NCI-H446 (cell line): Measurements from ENCODE around the gene RPL37A.

Source experiments
- DNase-seq, 2 experiments: peaks; one replicate each; lab custom pipeline; 2025; lab: John Stamatoyannopoulos, UW

RPL37A gene

DNA sequence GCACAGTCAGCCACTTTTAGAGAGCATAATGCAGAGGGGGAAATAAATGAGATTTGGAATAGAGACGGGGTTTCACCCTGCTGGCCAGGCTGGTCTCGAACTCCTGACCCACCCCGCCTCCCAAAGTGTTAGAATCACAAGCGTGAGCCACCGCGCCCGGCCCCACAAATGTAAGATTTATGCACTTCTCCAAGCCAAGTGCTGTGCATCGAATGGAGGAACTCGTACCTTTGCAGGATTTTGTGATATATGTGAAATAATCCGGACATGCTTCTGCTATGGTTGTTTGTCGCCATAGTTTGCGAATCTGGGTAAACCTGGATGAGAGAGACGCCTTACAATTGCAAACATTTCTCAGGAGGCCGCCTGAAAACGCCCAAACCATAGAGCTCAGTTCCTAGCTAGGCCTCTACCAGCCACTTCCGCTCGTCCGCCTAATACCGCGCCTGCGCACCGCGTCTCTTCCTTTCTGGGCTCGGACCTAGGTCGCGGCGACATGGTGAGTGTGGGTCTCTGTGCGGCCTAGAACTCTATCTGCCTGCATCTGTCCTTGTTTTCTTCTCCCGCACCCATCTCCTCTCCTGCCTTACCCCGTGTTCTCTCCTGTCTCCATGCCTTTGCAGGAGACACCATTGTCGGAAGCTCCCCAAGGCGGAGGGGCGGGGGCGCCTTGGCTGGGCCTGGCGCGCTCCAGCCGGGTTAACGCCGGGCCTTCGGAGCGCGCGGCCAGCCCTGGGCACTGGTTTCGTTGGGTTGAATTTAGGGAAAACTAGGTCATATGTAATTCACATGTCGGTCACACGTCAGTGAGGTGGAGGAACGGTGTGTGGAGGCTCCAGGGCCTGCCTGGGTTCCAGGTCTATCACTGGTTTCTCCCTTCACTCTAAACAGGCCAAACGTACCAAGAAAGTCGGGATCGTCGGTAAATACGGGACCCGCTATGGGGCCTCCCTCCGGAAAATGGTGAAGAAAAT lies at the start of gene RPL37A:
RPL37A (plus strand) TSS at position 466 of the 974 bp plus-strand sequence; CDS start at position 497, 31 bp downstream.
- DNase-seq = peak; percentile 92 to 95

DNA sequence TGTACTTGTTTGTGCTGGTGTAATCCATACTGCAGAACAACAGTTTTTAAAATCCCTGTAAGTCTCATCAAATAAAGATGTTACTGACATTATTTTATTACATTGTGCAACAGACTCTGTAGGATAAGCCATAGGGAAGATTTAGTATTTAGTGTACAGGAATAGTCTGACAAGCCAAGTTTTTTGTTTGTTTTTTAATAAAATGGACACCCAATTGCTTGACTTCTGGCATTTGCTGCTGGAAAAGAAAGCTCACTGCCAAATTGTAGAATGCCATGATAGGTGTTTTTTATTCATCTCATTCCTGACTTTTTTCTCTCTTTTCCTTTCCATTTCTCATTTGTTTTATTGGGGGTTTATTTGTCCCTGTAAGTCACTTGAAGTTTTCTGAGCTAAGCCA lies 48.3 kb upstream of the RPL37A start:
- DNase-seq = no peak

DNA sequence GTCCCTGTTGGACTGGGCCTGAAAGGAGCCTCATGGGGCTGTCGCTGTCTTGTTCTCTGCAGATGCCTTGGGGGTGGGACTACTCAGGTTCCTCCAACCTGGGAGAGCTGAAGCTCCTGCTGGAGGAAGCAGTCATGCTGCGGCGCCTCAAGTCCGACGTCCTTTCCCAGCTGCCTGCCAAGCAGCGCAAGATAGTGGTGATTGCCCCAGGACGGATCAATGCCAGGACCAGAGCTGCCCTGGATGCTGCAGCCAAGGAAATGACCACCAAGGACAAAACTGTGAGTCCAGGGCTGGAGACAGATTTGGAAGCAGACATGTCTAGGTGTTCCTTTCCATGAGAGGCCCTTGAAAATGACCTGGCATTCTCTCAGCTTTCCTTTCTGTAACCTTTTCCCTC lies 47.9 kb upstream of the RPL37A start:
- DNase-seq = no peak

DNA sequence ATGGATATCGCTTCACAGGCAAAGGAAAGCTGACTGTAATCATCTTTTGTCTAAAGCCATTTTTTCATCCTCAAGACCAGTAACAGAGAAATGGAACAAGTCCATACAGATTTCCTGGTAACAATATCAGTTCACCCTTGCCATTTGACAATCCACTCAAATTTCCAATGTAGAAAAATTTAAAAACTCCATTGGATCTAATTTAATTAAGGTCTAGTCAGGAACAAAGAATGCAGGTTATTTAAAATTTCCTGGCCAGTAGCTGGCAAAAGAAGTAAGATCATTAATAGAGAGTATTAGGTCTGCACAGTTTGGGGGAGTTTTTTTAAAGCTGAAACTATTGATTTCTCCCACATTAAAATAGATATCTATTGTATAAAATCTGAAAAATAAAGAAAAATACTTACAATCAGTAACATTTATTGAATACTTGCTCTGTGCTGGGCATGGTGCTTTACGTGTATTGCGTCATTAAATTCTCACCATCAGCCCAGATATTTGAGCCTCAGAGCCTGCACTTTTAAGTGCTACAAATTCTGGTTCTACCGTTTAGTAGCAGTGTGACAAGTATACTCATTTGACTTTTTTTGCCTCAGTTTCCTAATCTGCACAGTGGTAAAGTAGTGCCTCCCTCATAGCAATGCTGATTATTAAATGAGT lies 44.6 kb upstream of the RPL37A start:
- no peak for DNase-seq

DNA sequence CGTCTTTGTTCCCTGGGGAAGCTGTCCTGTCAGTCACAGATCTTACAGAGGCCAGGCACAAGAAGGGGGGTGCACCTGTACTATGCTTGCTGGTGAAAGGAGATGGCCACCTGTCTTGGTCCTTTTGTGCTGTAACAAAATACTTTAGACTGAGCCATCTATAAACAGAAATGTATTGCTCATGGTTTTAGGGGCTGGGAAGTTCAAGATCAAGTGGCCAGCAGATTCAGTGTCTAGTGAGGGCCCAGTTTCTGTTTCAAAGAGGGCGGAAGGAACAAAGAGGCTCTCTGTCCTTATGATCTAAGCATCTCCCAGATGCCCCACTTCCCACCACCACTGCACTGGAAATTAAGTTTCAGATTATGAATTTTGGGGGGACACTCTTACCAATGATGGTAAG lies 35.5 kb upstream of the RPL37A start:
- no peak for DNase-seq

DNA sequence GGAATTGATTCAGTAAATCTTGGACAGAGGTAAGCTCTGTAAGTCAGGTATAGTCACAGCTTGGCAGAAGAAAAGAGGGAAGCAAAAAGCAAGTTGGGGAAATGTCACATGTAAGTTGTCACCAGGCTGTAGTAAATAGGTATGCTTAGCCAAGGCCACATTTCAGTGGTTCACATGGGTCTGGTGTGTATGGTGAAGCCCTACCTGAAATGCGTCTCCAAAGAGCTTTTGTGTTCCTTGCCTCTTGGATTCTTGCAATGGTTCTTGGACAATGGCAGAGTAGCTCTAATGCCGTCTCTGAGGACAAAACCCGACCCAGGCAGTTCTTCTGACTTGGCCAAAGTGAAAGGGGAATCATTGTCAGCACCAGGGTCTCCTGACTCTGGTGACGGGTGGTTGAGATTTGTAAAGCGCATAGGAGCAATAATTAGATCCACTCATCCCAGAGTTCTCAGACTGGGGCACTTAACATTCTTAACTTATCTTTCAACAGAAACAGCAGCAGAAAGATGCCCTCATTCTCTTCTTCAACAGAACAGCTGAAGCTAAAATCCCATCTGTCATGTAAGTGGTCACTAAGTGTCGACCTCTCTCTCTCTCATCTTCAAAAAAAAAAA lies 34.4 kb upstream of the RPL37A start:
- DNase-seq = no peak

DNA sequence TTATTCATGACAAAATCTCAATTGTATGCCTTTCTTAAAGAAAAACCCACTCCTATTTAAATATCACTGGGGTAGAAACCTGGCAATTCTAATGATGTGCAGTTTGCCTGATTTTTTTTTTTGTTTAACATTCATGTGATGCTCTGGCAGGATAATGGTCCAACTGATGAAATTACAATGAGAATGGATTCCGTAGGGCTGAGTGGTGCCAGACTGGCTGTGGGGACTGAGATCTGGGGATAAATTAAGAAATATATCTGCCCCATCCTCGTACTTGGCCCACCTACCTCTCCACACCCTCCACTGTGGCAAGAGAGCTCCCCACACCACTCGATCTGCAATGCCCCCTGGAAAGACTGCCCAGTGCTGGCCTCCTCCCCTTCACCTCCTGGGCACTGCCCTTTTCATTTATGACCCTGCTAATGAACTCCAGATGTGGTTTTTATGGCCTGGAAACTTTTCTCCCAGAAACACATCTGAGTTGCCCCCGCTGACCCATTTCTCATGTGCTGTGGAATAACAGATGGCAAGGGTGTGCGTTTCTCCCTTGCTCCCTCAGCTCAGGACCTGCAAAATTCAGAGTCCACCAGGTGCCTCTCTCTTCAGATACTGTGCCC lies 33.0 kb upstream of the RPL37A start:
- no peak for DNase-seq

DNA sequence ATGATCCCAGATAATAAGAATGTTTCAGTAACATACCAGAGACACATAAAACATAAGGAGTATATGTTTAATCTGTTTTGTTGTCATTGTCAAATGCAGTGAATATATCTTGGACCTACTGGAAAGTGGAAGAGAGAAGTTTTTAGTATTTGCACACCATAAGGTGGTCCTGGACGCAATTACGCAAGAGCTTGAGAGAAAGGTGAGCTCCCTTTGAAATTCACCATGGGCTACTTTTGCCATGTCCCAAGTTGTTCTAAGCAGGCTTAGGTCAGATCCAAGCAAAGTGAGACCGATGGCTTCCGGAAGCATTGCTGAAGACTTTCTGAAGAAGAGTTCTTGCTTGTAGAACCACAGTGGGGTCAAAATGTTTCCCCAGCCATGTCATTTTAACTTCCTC lies 30.8 kb upstream of the RPL37A start:
- no peak for DNase-seq

DNA sequence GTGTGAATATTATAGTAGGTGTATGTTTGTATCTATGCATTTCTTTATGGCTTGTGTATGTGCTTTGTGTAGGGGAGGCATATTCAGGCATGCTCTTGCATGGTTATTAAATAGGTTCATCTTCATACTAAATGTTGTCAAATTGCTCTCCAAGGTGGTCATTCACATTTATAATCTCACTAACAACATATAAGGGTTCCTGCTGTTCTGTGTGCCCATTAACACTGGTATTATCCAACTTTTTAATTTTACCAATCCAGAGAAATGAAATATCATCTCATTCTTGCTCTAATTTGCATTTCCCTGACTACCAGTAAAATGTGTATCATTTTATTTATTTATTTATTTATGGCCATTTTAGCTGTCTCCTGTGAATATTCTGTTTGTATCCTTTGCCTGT lies 29.0 kb upstream of the RPL37A start:
- no peak for DNase-seq

DNA sequence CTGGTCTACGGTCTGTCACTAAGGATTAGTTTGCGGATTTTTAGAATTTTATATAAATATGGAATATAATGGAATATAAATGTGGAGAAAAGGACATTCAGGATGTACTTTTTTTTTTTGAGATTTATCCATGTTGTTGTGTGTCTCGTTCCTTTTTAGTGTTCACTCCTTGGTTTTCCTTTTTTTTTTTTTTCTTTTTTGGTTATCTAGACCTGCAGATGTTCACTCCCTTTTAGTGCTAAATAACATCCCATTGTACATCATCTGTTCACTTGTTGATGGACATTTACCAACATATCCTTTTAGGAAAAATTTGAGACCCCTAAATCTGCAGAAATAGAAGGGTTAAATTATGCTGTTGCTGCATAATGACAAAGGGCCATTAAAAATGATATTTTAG lies 25.5 kb upstream of the RPL37A start:
- DNase-seq = no peak

DNA sequence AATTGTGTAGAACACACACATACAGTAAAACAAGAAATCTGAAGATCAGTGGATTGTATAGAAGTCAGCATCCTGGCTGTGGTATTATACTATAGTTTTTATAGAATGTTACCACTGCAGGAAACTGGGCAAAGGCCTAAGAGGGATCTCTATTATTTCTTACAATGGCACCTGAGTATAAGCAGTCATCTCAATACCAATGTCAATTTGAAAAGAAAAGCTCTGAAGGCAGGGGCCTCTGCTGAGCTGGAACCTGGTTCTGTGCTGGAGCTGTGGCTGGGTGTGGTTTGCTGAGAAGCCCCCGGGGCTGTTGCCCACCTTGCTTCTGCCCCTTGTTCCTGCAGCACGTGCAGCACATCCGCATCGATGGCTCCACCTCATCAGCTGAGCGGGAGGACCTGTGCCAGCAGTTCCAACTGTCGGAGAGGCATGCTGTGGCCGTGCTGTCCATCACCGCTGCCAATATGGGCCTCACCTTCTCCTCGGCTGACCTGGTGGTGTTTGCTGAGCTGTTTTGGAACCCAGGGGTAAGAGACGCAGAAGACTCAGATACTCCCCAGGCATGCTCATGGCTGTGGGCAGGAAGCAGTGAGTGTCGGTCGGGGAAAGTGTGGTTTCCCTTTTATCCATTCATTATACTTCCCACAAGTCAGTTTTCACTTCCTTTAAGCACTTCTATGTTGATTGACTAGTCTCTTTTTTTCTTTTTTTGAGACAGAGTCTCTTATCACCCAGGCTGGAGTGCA lies 23.5 kb upstream of the RPL37A start:
- no peak for DNase-seq

DNA sequence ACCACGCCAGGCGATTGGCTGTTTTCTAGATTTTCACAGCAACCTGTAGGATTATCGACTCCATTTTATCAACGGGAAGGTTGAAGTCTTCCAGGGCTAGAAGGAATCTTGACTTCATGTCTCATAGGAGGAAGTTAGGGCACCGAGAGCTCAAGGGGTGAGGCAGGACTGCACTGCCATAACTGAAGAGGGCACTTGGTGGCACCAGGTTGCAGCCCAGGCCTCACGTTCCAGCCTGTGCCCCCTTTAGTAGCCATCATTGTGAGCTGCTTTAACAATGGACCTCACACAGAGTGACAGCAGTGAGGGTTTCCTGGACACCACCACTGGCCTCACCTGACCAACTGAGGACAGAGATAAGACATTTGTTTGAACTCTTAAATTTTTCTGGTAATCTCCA lies 22.9 kb upstream of the RPL37A start:
- DNase-seq = no peak

DNA sequence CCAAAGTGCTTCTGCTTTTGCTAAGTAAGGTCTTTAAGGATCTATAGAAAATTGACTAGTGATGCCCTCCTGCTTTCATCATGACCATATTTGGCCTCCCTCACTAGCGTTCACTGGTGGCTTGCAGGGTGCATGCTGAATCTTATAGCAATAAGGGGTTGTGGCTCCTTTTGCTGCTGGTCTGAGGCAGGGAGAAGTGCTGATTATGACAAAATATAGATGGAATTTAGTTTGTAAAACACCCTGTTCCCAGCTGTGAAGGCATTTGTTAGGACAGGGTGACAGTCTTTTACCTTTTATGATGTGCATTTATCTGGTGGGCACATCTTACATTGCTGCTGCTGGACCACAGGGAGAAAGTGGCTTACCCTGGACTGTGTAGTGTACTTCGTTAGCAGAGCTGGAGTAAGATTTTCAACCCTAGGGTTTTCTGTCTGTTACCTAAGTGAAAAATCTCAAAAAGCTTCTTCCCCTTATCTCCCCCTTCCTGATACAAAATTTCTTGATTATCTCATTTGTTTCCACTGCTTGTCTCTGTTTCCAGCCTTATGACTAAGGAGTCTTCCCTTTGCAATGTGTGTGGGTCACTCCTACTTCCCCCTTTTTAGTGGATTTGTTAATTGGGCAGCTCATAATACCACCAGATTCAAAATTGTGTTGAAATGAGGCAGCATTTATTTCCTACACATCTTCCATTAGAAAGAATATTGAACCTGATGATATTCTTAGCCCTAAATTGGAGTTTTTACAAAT lies 21.2 kb upstream of the RPL37A start:
- DNase-seq = no peak

DNA sequence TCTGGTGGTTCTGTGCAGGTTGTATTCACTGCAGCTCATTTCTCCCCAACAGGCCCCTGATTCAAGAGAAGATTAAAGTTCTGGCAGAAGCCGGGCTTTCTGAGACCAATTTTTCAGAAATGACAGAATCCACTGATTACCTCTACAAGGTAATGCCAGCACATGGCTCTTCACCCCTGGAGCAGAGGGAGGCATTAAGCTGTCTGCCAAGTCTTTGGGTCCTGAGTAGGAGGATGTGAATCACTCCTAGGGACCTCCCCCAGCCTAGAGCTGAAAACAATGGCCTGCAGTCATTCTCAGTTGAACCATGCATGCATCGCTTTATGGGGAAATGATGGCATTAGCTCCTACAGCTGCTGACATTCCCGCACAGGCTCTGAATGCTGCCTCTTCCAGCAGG lies 20.5 kb upstream of the RPL37A start:
- DNase-seq = no peak

DNA sequence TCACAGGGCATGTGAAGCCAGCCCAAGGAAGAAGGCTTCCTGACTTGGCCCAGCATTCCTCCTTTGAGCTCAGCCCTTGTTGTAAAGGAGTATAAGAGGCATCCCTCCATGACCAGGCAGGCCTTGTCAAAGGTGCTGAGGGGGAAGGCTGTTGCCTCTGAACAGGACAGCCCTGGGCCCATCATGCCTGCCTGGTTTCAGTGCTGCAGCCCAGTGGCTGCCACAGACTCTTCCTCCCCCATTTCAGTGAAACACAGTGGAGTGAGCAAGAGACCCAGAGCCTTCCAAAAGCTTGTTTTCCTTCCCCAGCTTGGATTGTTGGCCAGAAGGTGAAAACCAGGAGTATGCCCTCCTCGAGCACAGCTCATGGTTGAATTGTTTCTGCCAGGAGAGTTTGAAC lies 19.9 kb upstream of the RPL37A start:
- DNase-seq = no peak

DNA sequence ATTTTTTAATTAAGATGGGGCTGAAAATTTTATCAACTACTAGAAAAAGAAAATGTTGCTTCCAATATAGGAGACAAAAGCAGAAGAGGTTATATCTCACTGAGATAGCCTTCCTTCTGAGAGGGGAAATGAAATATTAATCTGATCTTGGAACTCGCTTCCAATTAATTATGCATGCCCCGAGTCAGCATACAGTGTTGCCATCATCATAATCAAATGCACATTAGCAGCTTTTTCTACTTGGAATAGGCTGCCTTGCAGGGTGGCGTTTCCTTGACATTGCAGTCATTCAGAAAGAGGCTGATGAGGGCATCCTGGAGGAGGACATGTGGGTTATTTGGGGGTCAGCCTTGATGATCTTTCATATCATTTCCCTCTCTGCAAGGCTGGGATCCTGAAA lies 18.4 kb upstream of the RPL37A start:
- no peak for DNase-seq

DNA sequence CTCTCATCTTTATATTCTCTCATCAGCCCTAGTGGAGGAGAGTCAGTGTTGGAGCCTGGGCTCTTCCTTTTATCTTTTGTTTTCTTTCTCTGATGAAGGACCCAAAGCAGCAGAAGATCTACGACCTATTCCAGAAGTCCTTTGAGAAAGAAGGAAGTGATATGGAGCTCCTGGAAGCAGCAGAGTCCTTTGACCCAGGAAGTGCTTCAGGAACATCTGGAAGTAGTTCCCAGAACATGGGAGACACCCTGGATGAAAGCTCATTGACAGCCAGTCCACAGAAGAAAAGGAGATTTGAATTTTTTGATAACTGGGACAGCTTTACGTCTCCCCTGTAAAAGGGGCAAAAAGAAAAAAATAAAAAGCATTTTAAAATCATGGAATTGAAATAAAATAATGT lies 16.0 kb upstream of the RPL37A start:
- no peak for DNase-seq

DNA sequence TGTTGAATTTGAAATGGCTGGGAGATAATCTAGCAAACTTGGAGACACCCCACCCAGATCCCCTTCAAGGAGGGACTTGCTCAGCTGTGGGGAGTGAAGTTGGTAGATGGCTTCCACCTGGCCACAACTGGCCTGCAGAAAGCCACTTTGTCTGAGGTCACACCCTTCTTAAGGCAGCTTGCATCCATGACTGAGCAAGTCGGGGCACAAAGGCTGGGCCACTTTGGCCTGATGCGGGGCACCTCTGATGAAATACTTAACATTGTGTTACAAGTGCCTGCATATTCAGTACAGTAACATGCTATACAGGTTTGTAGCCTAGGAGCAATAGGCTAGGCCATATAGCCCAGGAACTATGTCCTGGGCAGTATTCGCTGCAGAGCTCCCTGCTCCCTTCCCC lies 13.4 kb upstream of the RPL37A start:
- no peak for DNase-seq

DNA sequence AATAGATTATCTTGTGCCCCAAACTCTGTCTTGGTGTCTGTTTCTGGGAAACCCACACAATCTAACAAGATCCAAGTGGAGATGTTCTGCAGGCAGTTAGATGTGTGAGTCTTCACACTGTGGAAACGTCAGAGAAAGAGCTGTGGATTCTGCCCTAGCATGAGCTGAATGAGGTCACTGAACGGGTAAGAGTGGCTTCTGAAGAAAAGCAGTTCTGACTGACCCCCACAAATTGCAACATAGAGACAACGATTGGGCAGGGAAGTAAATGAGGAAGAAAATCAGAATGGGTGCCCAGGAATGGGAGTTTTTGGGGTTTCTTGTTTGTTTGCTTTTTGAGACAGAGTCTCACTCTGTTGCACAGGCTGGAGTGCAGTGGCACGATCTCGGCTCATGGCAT lies 12.9 kb upstream of the RPL37A start:
- DNase-seq = no peak

DNA sequence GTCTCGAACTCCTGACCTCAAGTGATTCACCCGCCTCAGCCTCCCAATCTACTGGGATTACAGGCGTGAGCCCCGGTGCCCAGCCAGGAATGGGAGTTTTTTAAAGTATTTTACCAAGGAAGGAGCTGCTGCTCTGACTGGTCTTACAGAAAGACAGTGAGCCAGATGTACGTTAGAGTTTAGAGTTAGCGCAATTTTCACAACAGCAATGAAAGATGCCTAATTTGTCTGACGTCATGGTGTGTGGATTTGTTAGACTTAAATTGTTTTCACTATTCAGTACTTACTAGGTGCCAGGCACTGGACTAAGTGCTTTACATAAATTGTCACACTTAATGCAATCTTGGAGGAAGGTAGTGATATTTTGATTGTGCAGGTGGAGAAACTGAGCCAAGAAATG lies 12.4 kb upstream of the RPL37A start:
- DNase-seq = no peak

DNA sequence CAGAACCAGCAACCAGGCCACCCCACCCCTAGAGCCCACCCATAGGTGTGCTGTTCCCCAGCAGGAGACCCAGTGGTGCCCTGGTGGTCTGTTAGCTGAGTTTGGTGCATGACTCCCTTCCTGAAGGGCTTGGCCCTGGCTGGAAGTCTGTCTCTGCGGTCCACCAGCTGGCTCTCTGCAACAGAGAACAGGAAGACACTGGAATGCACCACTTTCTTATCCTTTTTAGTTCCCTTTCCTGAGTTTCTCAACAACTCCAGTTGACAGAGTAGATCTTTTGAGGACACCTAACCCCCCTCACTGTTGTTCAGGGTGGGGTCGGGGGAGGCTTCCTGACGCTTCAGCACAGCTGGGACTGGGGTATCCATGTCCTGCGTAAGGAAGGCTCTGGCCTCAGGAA lies 11.9 kb upstream of the RPL37A start:
- no peak for DNase-seq
